Prostate gland (tissue), 1 donor: ENCODE results near the gene ARHGEF18.

ENCODE experiments used
- POLR2A ChIP-seq: fragments of 450-650 bp; IDR thresholded peaks from one replicate; pipeline ENCODE4 v1.6.1; 2016; ENCODE audit warnings: antibody characterized with exemption, mild to moderate bottlenecking
- POLR2AphosphoS5 ChIP-seq: sonication (generic); formaldehyde crosslinking; IDR thresholded peaks from one replicate; pipeline ENCODE4 v1.6.1; 2017; ENCODE audit warnings: antibody characterized with exemption

- TF ChIP-seq POLR2AphosphoS5: no peak
- TF ChIP-seq POLR2A: no peak
These were observed 17.3 kb upstream of the ARHGEF18 start for GRCh38 chr19:7331446-7331845.
